Stimulated activated CD4-positive, alpha-beta T cell treated with anti-CD3 and anti-CD28 coated beads, Interleukin-2, amount 100 ng/mL, for 4 hours (primary cell): Measurements from ENCODE around the gene FAM72B.
"Not testable (repeated sequence)": the region's sequence is repeated elsewhere in the genome, so short reads cannot be mapped to it uniquely, and the experiment has no call there.

Source experiments
- DNase-seq: peaks from one replicate; pipeline ENCODE4 v3.0.0-alpha.2; 2020; ENCODE audit warnings: low read depth

FAM72B gene

GRCh38 chr1:121200232-121200631, 16.1 kb upstream of the FAM72B start:
- not testable (repeated sequence) for DNase-seq

- DNase-seq: not testable (repeated sequence)
Observed at GRCh38 chr1:121199763-121200162, 15.6 kb upstream of the FAM72B start.

GRCh38 chr1:121197095-121197882, 13.1 kb upstream of the FAM72B start:
- DNase-seq: not testable (repeated sequence)

- DNase-seq: not testable (repeated sequence)
Observed at GRCh38 chr1:121192512-121192911, 8.4 kb upstream of the FAM72B start.

GRCh38 chr1:121187914-121188313, 3.8 kb upstream of the FAM72B start:
- DNase-seq: not testable (repeated sequence)

- DNase-seq: not testable (repeated sequence)
Observed at GRCh38 chr1:121186191-121186590, 2.1 kb upstream of the FAM72B start.

- DNase-seq: not testable (repeated sequence)
Observed at GRCh38 chr1:121185140-121185708, 1.1 kb upstream of the FAM72B start.

- DNase-seq: not testable (repeated sequence)
Observed at GRCh38 chr1:121183867-121184266, 273 bp downstream of the FAM72B start.

GRCh38 chr1:121178197-121178596, 5.9 kb downstream of the FAM72B start:
- DNase-seq: not testable (repeated sequence)

- DNase-seq: not testable (repeated sequence)
Observed at GRCh38 chr1:121176649-121177048, 7.5 kb downstream of the FAM72B start.

GRCh38 chr1:121168152-121168668, 15.9 kb downstream of the FAM72B start:
- DNase-seq: not testable (repeated sequence)

- not testable (repeated sequence) for DNase-seq
Observed at GRCh38 chr1:121167225-121167738, 16.9 kb downstream of the FAM72B start.

- not testable (repeated sequence) for DNase-seq
Observed at GRCh38 chr1:121165296-121165695, 18.8 kb downstream of the FAM72B start.

GRCh38 chr1:121163850-121164757, 20.0 kb downstream of the FAM72B start:
- not testable (repeated sequence) for DNase-seq

- DNase-seq: not testable (repeated sequence)
Observed at GRCh38 chr1:121161199-121161901, 22.8 kb downstream of the FAM72B start.

- DNase-seq: not testable (repeated sequence)
Observed at GRCh38 chr1:121160118-121160517, 24.0 kb downstream of the FAM72B start.

- DNase-seq: not testable (repeated sequence)
Observed at GRCh38 chr1:121157609-121158008, 26.5 kb downstream of the FAM72B start.

- not testable (repeated sequence) for DNase-seq
Observed at GRCh38 chr1:121156958-121157603, 27.1 kb downstream of the FAM72B start.

GRCh38 chr1:121155671-121156358, 28.3 kb downstream of the FAM72B start:
- not testable (repeated sequence) for DNase-seq

- not testable (repeated sequence) for DNase-seq
Observed at GRCh38 chr1:121154811-121155210, 29.3 kb downstream of the FAM72B start.
